Vagina (tissue), 2 donors: ENCODE measurements around the gene TRDN. TPM values are rescaled to one million over a fixed set of nuclear protein-coding genes. Genes with fewer than 3 reads are reported as not detected.

ENCODE experiments used
- DNase-seq, 2 donors: peaks; one replicate each; pipeline ENCODE4 v3.0.0-alpha.2; 2017; ENCODE audit errors: extremely low spot score in 2 of 2
- H3K27ac ChIP-seq: fragments of 200-600 bp; sonication (generic); one replicate; pipeline ENCODE4 v1.5.1; 2019
- H3K27me3 ChIP-seq: fragments of 200-600 bp; sonication (generic); one replicate; pipeline ENCODE4 v1.5.1; 2019
- H3K36me3 ChIP-seq, 2 donors: fragments of 200-600 bp; sonication (generic); one replicate each; pipeline ENCODE4 v1.5.1; 2017 to 2019
- H3K4me1 ChIP-seq: fragments of 200-600 bp; sonication (generic); one replicate; pipeline ENCODE4 v1.5.1; 2019
- H3K4me3 ChIP-seq, 2 donors: fragments of 200-600 bp; sonication (generic); 1 replicate in 1 of 2; 2 replicates in 1 of 2; pipeline ENCODE4 v1.5.1; 2016 to 2019
- H3K9me3 ChIP-seq: fragments of 200-600 bp; sonication (generic); one replicate; pipeline ENCODE4 v1.5.1; 2019
- POLR2A ChIP-seq, 2 donors: fragments of 450-650 bp; IDR thresholded peaks; one replicate each; pipeline ENCODE4 v1.6.1; 2017; ENCODE audit warnings: antibody characterized with exemption in 2 of 2, mild to moderate bottlenecking in 2 of 2, moderate library complexity in 2 of 2
- POLR2AphosphoS5 ChIP-seq, 2 donors: sonication (generic); formaldehyde crosslinking; IDR thresholded peaks; one replicate each; pipeline ENCODE4 v1.9.0; 2017; ENCODE audit warnings: antibody characterized with exemption in 2 of 2, mild to moderate bottlenecking in 2 of 2, low read depth in 1 of 2; ENCODE audit not compliant: insufficient read depth in 1 of 2
- intact Hi-C: fragments of 100-400 bp; cut with DNase I; formaldehyde crosslinking; loops from one replicate; pipeline ENCODE4 v1.15.1; 2023
- total RNA-seq: library from RNA; depleted of rRNA; stranded (reverse); fragments of >200 nt; gene quantifications from one replicate; pipeline ENCODE4 v1.2.3, GENCODE V29; 2016
- TF ChIP-seq, protein P1 (sequence below), 3 experiments: fragments of 450-650 bp in 2 of 3; fragments of 200-600 bp in 1 of 3; sonication (generic) in 1 of 3; IDR thresholded peaks; one replicate each; pipeline ENCODE4 v1.5.1; 2017 to 2019; ENCODE audit warnings: antibody characterized with exemption in 3 of 3, mild to moderate bottlenecking in 2 of 3, moderate library complexity in 2 of 3

The TRDN gene
- total RNA-seq, 1 donor from 2014 or later: not detected

DNA sequence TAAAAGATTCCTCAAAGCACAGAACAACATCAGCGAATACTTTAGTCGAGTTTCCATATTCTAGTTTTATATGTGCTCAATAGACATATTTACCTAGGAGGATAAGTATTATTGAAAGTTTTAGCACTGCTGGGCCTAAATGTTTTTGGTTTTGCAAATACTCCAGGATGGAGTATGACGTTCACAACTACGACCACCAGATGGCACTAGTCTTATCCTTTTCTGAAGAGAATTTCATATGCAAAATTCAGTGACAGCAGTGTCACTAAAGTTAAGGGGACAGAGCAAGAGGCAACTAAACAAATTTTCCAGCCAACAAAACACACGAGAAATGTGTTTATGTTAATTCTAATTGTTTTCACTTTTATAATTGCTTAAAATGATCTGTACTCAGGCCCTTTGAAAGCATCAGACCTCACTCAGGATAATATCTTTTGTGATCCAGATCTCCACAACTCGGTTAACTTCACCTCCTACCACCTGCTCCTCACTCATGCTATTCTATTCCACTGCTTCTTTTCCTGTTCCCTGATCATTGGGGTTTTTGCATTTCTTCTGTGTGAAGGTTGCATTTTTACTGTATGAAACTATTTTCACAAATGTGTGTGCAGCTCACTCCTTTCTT is 220.8 kb downstream of the TRDN start:
- DNase-seq: no peak
- no peaks in the 10 kb centered on the region for H3K4me1 ChIP-seq
- no peaks in the 10 kb centered on the region for H3K27me3 ChIP-seq
- intact Hi-C loops: loop anchor here (10.0 kb wide), 1 partner anchor 299 kb away; no protein-coding TSS in a partner anchor
- H3K36me3 ChIP-seq: no peaks in the 10 kb centered on the region
- H3K4me3 ChIP-seq: no peak overlapping the region
- TF ChIP-seq, protein P1, sequence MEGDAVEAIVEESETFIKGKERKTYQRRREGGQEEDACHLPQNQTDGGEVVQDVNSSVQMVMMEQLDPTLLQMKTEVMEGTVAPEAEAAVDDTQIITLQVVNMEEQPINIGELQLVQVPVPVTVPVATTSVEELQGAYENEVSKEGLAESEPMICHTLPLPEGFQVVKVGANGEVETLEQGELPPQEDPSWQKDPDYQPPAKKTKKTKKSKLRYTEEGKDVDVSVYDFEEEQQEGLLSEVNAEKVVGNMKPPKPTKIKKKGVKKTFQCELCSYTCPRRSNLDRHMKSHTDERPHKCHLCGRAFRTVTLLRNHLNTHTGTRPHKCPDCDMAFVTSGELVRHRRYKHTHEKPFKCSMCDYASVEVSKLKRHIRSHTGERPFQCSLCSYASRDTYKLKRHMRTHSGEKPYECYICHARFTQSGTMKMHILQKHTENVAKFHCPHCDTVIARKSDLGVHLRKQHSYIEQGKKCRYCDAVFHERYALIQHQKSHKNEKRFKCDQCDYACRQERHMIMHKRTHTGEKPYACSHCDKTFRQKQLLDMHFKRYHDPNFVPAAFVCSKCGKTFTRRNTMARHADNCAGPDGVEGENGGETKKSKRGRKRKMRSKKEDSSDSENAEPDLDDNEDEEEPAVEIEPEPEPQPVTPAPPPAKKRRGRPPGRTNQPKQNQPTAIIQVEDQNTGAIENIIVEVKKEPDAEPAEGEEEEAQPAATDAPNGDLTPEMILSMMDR (IDR thresholded peaks at IDR 0.05): peak; percentile 21 to 55 (median 50)
- no peak for TF ChIP-seq POLR2AphosphoS5 (IDR thresholded peaks at IDR 0.05; ENCODE audit: insufficient read depth in 1 of 2, low read depth in 1 of 2)
- TF ChIP-seq POLR2A (IDR thresholded peaks at IDR 0.05): no peak
- no peak overlapping the region for H3K27ac ChIP-seq
- H3K9me3 ChIP-seq: no peaks in the 10 kb centered on the region

GRCh38 chr6:123404975-123405374 is 231.8 kb downstream of the TRDN start:
- Histone ChIP-seq H3K36me3 (no peaks in the 10 kb centered on the region), H3K9me3 (no peaks in the 10 kb centered on the region), H3K27me3 (no peaks in the 10 kb centered on the region), H3K4me3 (no peak overlapping the region), H3K4me1 (no peaks in the 10 kb centered on the region), H3K27ac (no peak overlapping the region)
- no peak for TF ChIP-seq POLR2AphosphoS5 (IDR thresholded peaks at IDR 0.05; ENCODE audit: insufficient read depth in 1 of 2, low read depth in 1 of 2)
- TF ChIP-seq POLR2A (IDR thresholded peaks at IDR 0.05): no peak
- TF ChIP-seq, protein P1 (IDR thresholded peaks at IDR 0.05): no peak
- intact Hi-C loops: no loop called here
- DNase-seq: no peak

- H3K4me3 ChIP-seq: no peak overlapping the region
- intact Hi-C loops: no loop called here
- H3K9me3 ChIP-seq: no peaks in the 10 kb centered on the region
- H3K27me3 ChIP-seq: no peaks in the 10 kb centered on the region
- no peak overlapping the region for H3K27ac ChIP-seq
- no peak for DNase-seq
- no peaks in the 10 kb centered on the region for H3K4me1 ChIP-seq
- TF ChIP-seq, protein P1 (IDR thresholded peaks at IDR 0.05): no peak
- TF ChIP-seq POLR2AphosphoS5 (IDR thresholded peaks at IDR 0.05; ENCODE audit: insufficient read depth in 1 of 2, low read depth in 1 of 2) (no peak), POLR2A (IDR thresholded peaks at IDR 0.05) (no peak)
- no peaks in the 10 kb centered on the region for H3K36me3 ChIP-seq
Measured at GRCh38 chr6:123402052-123402451, 234.7 kb downstream of the TRDN start.

DNA sequence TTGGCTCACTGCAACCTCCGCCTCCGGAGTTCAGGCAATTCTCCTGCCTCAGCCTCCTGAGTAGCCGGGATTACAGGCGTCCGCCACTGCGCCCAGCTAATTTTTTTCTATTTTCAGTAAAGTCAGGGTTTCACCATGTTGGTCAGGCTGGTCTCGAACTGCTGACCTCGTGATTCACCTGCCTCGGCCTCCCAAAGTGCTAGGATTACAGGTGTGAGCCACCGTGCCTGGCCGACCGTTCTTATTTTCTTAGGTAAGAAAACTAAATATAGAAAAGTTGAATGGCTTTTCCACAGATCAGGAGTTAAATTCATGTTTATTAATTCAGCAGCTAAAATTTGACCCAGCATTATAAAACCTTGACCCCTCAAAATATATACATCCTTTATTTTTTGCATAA is 238.7 kb downstream of the TRDN start:
- Histone ChIP-seq H3K27ac (no peak overlapping the region), H3K36me3 (no peaks in the 10 kb centered on the region), H3K27me3 (no peaks in the 10 kb centered on the region), H3K4me1 (no peaks in the 10 kb centered on the region), H3K9me3 (no peaks in the 10 kb centered on the region), H3K4me3 (no peak overlapping the region)
- intact Hi-C loops: no loop called here
- no peak for DNase-seq
- no peak for TF ChIP-seq POLR2A (IDR thresholded peaks at IDR 0.05)
- TF ChIP-seq, protein P1 (IDR thresholded peaks at IDR 0.05): no peak
- no peak for TF ChIP-seq POLR2AphosphoS5 (IDR thresholded peaks at IDR 0.05; ENCODE audit: insufficient read depth in 1 of 2, low read depth in 1 of 2)

DNA sequence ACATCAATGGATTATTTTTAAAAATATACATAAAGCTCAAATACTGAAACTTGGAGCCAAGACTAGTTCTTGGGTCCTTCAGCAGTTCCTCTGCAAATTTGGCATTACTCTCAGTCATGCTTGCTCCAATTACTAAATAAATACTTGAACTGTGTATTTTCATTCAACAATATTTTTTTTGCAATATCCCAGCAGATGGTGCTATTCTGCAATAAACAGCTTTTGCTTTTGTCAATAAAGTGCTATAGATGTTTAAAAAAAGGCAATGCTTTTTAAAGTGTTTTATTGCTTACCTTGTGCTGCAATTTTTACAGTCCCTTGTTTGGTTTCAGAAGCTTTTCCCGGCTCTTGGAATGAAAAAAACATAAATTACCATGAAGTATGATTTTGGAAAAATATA is 243.4 kb downstream of the TRDN start:
- Histone ChIP-seq H3K27ac (no peak overlapping the region), H3K4me3 (no peak overlapping the region), H3K9me3 (no peaks in the 10 kb centered on the region), H3K36me3 (no peaks in the 10 kb centered on the region), H3K27me3 (no peaks in the 10 kb centered on the region), H3K4me1 (no peaks in the 10 kb centered on the region)
- no peak for DNase-seq
- intact Hi-C loops: no loop called here
- TF ChIP-seq POLR2A (IDR thresholded peaks at IDR 0.05) (no peak), POLR2AphosphoS5 (IDR thresholded peaks at IDR 0.05; ENCODE audit: insufficient read depth in 1 of 2, low read depth in 1 of 2) (no peak)
- TF ChIP-seq, protein P1 (IDR thresholded peaks at IDR 0.05): no peak
